HL-60 (cell line): ENCODE measurements around the gene SYT7.

ENCODE experiments used
- POLR2AphosphoS5 ChIP-seq: IDR thresholded peaks from 2 replicates; pipeline ENCODE4 v1.6.1; 2012; ENCODE audit warnings: low read depth
- TF ChIP-seq, protein P1 (sequence below): IDR thresholded peaks from one replicate; pipeline ENCODE4 v1.5.1; 2011; ENCODE audit warnings: low read length, control low read depth, inconsistent platforms; ENCODE audit not compliant: insufficient read depth

DNA sequence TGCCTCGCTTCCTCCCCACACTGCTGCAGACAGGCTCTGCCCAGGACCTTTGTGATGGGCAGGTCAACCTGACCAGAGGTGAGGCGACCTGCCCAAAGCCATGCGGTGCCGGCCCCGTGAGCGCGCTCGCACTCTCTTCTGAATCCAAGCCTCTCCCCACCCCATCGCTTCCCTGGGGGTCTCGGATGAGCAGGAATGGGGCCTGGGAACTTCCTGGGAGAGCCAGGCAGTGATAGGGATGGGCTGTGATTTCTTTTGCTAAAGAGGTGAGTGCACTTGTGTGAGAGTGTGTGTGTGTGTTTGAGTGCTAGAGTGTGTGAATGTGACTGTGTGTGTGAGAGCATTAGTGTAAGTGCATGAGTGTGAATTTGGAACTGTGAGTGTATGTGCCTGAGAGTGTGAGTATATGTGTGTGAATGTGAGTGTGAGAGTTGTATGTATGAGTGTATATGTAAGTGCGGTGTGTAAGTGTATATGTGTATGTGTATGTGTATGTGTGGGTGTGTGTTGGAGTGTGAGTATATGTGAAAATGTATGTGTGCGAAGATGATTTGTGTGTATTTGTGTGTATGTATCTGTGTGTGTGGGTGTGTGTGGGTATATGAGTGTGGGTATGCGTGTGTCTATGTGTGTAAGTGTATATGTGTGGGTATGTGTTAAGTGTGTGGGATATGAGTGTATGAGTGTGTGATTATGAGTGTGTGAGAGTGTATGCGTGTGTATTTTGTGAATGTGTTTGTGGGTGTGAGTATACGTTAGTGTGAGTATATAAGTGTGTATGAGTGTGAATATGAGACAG is 84.1 kb downstream of the SYT7 start:
- no peak for TF ChIP-seq POLR2AphosphoS5
- TF ChIP-seq, protein P1, sequence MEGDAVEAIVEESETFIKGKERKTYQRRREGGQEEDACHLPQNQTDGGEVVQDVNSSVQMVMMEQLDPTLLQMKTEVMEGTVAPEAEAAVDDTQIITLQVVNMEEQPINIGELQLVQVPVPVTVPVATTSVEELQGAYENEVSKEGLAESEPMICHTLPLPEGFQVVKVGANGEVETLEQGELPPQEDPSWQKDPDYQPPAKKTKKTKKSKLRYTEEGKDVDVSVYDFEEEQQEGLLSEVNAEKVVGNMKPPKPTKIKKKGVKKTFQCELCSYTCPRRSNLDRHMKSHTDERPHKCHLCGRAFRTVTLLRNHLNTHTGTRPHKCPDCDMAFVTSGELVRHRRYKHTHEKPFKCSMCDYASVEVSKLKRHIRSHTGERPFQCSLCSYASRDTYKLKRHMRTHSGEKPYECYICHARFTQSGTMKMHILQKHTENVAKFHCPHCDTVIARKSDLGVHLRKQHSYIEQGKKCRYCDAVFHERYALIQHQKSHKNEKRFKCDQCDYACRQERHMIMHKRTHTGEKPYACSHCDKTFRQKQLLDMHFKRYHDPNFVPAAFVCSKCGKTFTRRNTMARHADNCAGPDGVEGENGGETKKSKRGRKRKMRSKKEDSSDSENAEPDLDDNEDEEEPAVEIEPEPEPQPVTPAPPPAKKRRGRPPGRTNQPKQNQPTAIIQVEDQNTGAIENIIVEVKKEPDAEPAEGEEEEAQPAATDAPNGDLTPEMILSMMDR, result no peak
